Progenitor cell of endocrine pancreas (in vitro differentiated cells): ENCODE results near the gene CHRD. TPM values are rescaled to one million over a fixed set of nuclear protein-coding genes. Genes with fewer than 3 reads are reported as not detected.
A peak's percentile ranks its signal among the peaks of the same experiment; 100 is the strongest.

Source experiments
- DNase-seq: peaks from one replicate; pipeline ENCODE4 v3.0.0; 2021; ENCODE audit warnings: low spot score; ENCODE audit not compliant: unreplicated experiment
- H3K27ac Mint-ChIP-seq: 2 replicates; pipeline ENCODE4 v1.8.0; 2021; ENCODE audit warnings: mild to moderate bottlenecking, moderate library complexity, mixed read lengths
- H3K27me3 Mint-ChIP-seq: 2 replicates; pipeline ENCODE4 v1.8.0; 2021; ENCODE audit warnings: mixed read lengths
- H3K36me3 Mint-ChIP-seq: 2 replicates; pipeline ENCODE4 v1.8.0; 2022; ENCODE audit warnings: mixed read lengths; ENCODE audit not compliant: insufficient read depth
- H3K4me1 Mint-ChIP-seq: 2 replicates; pipeline ENCODE4 v1.8.0; 2021; ENCODE audit warnings: low read depth, mixed read lengths
- H3K4me3 Mint-ChIP-seq: 2 replicates; pipeline ENCODE4 v1.8.0; 2021; ENCODE audit warnings: low read depth, mild to moderate bottlenecking, moderate library complexity, mixed read lengths
- H3K9me3 Mint-ChIP-seq: 2 replicates; pipeline ENCODE4 v1.8.0; 2021; ENCODE audit warnings: low read depth, mixed read lengths
- total RNA-seq: library from RNA; stranded (reverse); gene quantifications from 2 replicates; pipeline ENCODE4 v1.2.1, GENCODE V29; 2021
- TF ChIP-seq, protein P1 (sequence below): fragments of 200-600 bp; sonication (generic); IDR thresholded peaks from one replicate; pipeline ENCODE4 v1.5.0; 2021; ENCODE audit warnings: antibody characterized with exemption, mild to moderate bottlenecking; ENCODE audit not compliant: unreplicated experiment

CHRD gene
- total RNA-seq, 1 donor from 2014 or later = 13.0 TPM

DNA sequence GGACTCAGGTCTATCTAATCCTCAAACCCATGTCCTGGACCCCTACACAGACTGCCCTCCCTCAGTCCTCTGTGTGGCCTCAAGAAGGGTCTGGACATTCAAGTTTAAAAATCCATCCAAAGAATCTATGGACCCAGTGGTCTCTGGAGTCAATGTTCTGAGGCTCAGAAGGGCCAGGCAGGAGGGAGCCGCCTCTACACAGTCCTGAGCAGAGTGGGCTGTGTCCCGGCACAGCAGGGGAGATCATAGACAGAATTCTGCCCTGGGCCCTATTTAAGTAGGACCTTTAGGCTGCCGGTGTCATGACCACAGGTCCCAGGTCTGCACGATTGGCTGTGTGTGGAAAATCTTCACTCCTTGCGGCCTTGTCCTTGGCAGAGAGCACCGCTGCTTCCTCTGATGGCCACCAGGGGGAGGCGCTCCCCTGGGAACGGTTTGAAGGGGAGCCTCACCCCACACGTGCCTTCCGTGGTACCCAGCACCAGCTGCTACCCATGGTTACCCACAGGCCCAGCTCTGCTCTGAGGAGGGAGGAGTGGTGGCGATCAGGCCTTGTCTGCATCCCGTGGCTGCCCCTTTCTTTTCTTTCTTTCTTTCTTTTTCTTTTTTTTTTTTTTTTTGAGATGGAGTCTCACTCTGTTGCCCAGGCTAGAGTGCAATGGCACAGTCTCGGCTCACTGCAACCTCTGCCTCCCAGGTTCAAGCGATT lies 37.9 kb downstream of the CHRD start:
- TF ChIP-seq, protein P1, sequence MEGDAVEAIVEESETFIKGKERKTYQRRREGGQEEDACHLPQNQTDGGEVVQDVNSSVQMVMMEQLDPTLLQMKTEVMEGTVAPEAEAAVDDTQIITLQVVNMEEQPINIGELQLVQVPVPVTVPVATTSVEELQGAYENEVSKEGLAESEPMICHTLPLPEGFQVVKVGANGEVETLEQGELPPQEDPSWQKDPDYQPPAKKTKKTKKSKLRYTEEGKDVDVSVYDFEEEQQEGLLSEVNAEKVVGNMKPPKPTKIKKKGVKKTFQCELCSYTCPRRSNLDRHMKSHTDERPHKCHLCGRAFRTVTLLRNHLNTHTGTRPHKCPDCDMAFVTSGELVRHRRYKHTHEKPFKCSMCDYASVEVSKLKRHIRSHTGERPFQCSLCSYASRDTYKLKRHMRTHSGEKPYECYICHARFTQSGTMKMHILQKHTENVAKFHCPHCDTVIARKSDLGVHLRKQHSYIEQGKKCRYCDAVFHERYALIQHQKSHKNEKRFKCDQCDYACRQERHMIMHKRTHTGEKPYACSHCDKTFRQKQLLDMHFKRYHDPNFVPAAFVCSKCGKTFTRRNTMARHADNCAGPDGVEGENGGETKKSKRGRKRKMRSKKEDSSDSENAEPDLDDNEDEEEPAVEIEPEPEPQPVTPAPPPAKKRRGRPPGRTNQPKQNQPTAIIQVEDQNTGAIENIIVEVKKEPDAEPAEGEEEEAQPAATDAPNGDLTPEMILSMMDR = peak; percentile 84
- Mint-ChIP-seq H3K36me3 (no peaks in the 10 kb centered on the region), H3K27me3 (no peaks in the 10 kb centered on the region), H3K9me3 (peaks cover 2% of the 10 kb centered on the region), H3K4me3 (no peak overlapping the region), H3K27ac (no peak overlapping the region), H3K4me1 (no peaks in the 10 kb centered on the region)
- DNase-seq = peak; percentile 52

DNA sequence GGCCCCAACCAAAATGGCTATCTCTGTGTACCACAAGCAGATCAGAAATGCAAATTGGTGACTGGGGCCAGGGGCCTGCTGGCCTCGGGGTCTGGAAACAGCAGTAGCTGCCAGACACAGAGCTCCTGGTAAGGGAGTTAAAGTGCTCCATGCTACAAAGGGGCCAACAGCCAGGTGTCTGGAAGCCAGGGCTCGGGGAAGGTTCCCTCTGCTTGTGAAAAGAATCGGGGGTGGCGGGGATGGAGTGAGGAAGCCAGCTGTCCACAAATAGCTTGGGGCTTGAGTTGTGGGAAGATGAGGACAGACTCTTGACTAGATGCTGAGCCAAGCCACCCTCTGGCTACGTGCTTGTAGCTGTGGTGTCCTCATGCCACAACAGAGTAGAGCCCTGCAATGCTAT lies 39.3 kb downstream of the CHRD start:
- DNase-seq = no peak
- H3K4me3 Mint-ChIP-seq = no peak overlapping the region
- no peak overlapping the region for H3K27ac Mint-ChIP-seq
- H3K9me3 Mint-ChIP-seq = peaks cover 8% of the 10 kb centered on the region
- TF ChIP-seq, protein P1 = no peak
- peaks cover 2% of the 10 kb centered on the region for H3K27me3 Mint-ChIP-seq
- no peaks in the 10 kb centered on the region for H3K4me1 Mint-ChIP-seq
- H3K36me3 Mint-ChIP-seq = no peaks in the 10 kb centered on the region

DNA sequence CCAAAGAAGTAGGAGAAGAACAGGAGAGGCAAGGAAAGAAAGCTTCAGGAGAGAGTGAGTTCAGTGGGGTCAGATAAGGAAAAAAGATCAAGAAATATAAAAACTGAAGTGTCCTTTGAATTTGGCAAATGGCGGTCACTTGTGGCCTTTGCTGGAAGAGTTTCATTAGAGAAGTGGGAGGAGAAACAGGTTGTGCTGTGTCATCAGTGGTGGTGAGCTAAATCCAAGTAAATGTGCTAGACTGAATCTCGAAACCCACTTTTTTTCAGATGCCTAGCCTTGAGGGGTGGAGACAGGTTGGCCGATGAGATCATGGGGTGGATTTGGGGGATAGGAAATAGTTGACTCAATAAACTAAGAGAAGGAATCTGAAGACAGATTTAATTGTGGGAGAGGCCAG lies 43.7 kb downstream of the CHRD start:
- TF ChIP-seq, protein P1 = no peak
- Mint-ChIP-seq H3K27me3 (peaks cover 4% of the 10 kb centered on the region), H3K36me3 (no peaks in the 10 kb centered on the region), H3K9me3 (peaks cover 8% of the 10 kb centered on the region), H3K27ac (no peak overlapping the region), H3K4me3 (no peak overlapping the region), H3K4me1 (no peaks in the 10 kb centered on the region)
- no peak for DNase-seq

DNA sequence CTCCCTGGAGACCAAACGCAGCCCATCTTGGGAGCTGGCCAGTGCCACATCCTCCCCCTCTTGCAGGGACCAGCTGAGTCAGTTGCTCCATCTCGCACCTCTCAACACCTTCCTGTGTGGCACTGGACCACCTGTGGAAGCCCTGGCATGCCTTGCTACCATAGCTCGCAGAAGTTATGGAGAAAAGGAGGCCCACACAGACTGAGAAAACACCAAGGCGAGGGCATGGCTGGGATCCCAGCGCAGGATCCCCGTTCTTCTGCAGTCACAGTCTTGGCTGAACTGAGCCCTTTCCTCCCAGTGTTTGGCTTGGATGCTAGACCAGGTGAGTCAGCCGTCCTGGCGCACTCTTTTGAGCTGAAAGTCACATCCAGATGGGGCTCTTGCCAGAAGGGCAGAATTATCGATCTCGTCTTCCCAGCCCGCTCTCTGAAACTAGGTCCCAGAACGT lies 46.9 kb downstream of the CHRD start:
- H3K27me3 Mint-ChIP-seq = peaks cover 5% of the 10 kb centered on the region
- TF ChIP-seq, protein P1 = no peak
- peaks cover 8% of the 10 kb centered on the region for H3K9me3 Mint-ChIP-seq
- no peak overlapping the region for H3K27ac Mint-ChIP-seq
- no peak for DNase-seq
- H3K36me3 Mint-ChIP-seq = no peaks in the 10 kb centered on the region
- no peak overlapping the region for H3K4me3 Mint-ChIP-seq
- no peaks in the 10 kb centered on the region for H3K4me1 Mint-ChIP-seq

DNA sequence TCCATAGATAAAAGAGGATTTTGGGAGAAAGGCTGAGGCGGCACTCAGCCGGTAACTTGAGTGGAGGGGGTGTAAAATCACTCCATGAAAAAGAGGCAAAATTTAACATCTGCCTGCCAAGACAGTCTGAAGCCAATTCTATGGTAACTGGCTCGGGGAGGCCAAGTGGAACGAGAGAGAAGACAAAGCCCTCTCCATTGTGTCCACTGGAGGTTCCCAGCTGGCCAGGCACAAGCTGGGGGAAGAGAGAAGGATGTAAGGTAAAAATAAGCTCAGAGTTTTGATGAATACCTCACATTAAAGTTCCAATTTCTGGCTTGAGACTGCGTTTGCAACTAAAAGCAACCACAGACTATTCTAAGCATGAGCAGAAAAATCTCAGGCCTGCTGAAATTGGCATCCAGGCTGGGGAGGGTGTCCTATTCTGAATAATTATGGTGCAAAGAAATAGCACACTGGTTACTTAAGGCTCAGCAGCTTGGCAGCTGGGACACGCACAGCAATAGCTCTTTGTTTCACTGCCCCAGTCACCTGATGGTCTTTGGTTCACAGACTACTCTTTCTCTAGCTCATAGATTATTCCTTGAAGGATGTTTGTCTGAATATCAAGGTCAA lies 48.8 kb downstream of the CHRD start:
- Mint-ChIP-seq H3K4me1 (no peaks in the 10 kb centered on the region), H3K27me3 (peaks cover 2% of the 10 kb centered on the region), H3K9me3 (no peaks in the 10 kb centered on the region), H3K4me3 (no peak overlapping the region), H3K27ac (no peak overlapping the region), H3K36me3 (no peaks in the 10 kb centered on the region)
- TF ChIP-seq, protein P1 = no peak
- no peak for DNase-seq
